Measurements from ENCODE around the gene NKAIN2. TPM values are rescaled to one million over a fixed set of nuclear protein-coding genes. Genes with fewer than 3 reads are reported as not detected.
"Not testable (repeated sequence)": the region's sequence is repeated elsewhere in the genome, so short reads cannot be mapped to it uniquely, and the experiment has no call there.

NKAIN2 gene
- polyA plus RNA-seq, 3 donors, result 14.5 to 20.0 (median 18.8) TPM

- DNase-seq (ENCODE audit: extremely low read depth in 1 of 11, low read depth in 9 of 11, low spot score in 4 of 11), result no peak
Measured at GRCh38 chr6:124132256-124132655, 328.6 kb downstream of the NKAIN2 start.

GRCh38 chr6:124142852-124143251, 339.2 kb downstream of the NKAIN2 start:
- no peak for DNase-seq (ENCODE audit: extremely low read depth in 1 of 11, low read depth in 9 of 11, low spot score in 4 of 11)

GRCh38 chr6:124143435-124143834, 339.8 kb downstream of the NKAIN2 start:
- no peak for DNase-seq (ENCODE audit: extremely low read depth in 1 of 11, low read depth in 9 of 11, low spot score in 4 of 11)

GRCh38 chr6:124147621-124148020, 344.0 kb downstream of the NKAIN2 start:
- peak in 1 of 11 donors; percentile 3 for DNase-seq (ENCODE audit: extremely low read depth in 1 of 11, low read depth in 9 of 11, low spot score in 4 of 11)

- no peak for DNase-seq (ENCODE audit: extremely low read depth in 1 of 11, low read depth in 9 of 11, low spot score in 4 of 11)
Measured at GRCh38 chr6:124148236-124148957, 344.7 kb downstream of the NKAIN2 start.

GRCh38 chr6:124149646-124150045, 346.0 kb downstream of the NKAIN2 start:
- DNase-seq (ENCODE audit: extremely low read depth in 1 of 11, low read depth in 9 of 11, low spot score in 4 of 11), result no peak

- DNase-seq (ENCODE audit: extremely low read depth in 1 of 11, low read depth in 9 of 11, low spot score in 4 of 11), result no peak
Measured at GRCh38 chr6:124158024-124158423, 354.4 kb downstream of the NKAIN2 start.

GRCh38 chr6:124163676-124164075, 360.0 kb downstream of the NKAIN2 start:
- DNase-seq (ENCODE audit: extremely low read depth in 1 of 11, low read depth in 9 of 11, low spot score in 4 of 11), result no peak

- no peak for DNase-seq (ENCODE audit: extremely low read depth in 1 of 11, low read depth in 9 of 11, low spot score in 4 of 11)
Measured at GRCh38 chr6:124164343-124164742, 360.7 kb downstream of the NKAIN2 start.

GRCh38 chr6:124167249-124167648, 363.6 kb downstream of the NKAIN2 start:
- DNase-seq (ENCODE audit: extremely low read depth in 1 of 11, low read depth in 9 of 11, low spot score in 4 of 11), result not testable (repeated sequence)

- no peak for DNase-seq (ENCODE audit: extremely low read depth in 1 of 11, low read depth in 9 of 11, low spot score in 4 of 11)
Measured at GRCh38 chr6:124190256-124190655, 386.6 kb downstream of the NKAIN2 start.

- no peak for DNase-seq (ENCODE audit: extremely low read depth in 1 of 11, low read depth in 9 of 11, low spot score in 4 of 11)
Measured at GRCh38 chr6:124193132-124193531, 389.5 kb downstream of the NKAIN2 start.

GRCh38 chr6:124197148-124197547, 393.5 kb downstream of the NKAIN2 start:
- DNase-seq (ENCODE audit: extremely low read depth in 1 of 11, low read depth in 9 of 11, low spot score in 4 of 11), result no peak

GRCh38 chr6:124199286-124199685, 395.6 kb downstream of the NKAIN2 start:
- DNase-seq (ENCODE audit: extremely low read depth in 1 of 11, low read depth in 9 of 11, low spot score in 4 of 11), result no peak

- no peak for DNase-seq (ENCODE audit: extremely low read depth in 1 of 11, low read depth in 9 of 11, low spot score in 4 of 11)
Measured at GRCh38 chr6:124200661-124201060, 397.0 kb downstream of the NKAIN2 start.

- DNase-seq (ENCODE audit: extremely low read depth in 1 of 11, low read depth in 9 of 11, low spot score in 4 of 11), result no peak
Measured at GRCh38 chr6:124203101-124203811, 399.6 kb downstream of the NKAIN2 start.

- no peak for DNase-seq (ENCODE audit: extremely low read depth in 1 of 11, low read depth in 9 of 11, low spot score in 4 of 11)
Measured at GRCh38 chr6:124203812-124204167, 400.1 kb downstream of the NKAIN2 start.

GRCh38 chr6:124205921-124206320, 402.3 kb downstream of the NKAIN2 start:
- DNase-seq (ENCODE audit: extremely low read depth in 1 of 11, low read depth in 9 of 11, low spot score in 4 of 11), result no peak

- DNase-seq (ENCODE audit: extremely low read depth in 1 of 11, low read depth in 9 of 11, low spot score in 4 of 11), result no peak
Measured at GRCh38 chr6:124223611-124224345, 420.1 kb downstream of the NKAIN2 start.

GRCh38 chr6:124226396-124226795, 422.7 kb downstream of the NKAIN2 start:
- DNase-seq (ENCODE audit: extremely low read depth in 1 of 11, low read depth in 9 of 11, low spot score in 4 of 11), result peak in 1 of 11 donors; percentile 1
